GM19397 (cell line): ENCODE data around the gene ANXA8.

Source experiments
- ATAC-seq: cut with Tn5 transposase; IDR thresholded peaks from one replicate; pipeline ENCODE4 v1.9.1; 2021; ENCODE audit warnings: mild to moderate bottlenecking, moderate library complexity; ENCODE audit not compliant: unreplicated experiment

Gene ANXA8

GRCh38 chr10:47449102-47449978 lies 34.6 kb downstream of the ANXA8 start:
- ATAC-seq, result no peak

- ATAC-seq, result no peak
Observed at GRCh38 chr10:47447705-47448104, 36.2 kb downstream of the ANXA8 start.

- no peak for ATAC-seq
Observed at GRCh38 chr10:47447209-47447608, 36.7 kb downstream of the ANXA8 start.

GRCh38 chr10:47445720-47446119 lies 38.2 kb downstream of the ANXA8 start:
- ATAC-seq, result no peak

GRCh38 chr10:47444047-47444446 lies 39.9 kb downstream of the ANXA8 start:
- no peak for ATAC-seq

GRCh38 chr10:47443145-47443544 lies 40.8 kb downstream of the ANXA8 start:
- no peak for ATAC-seq

- ATAC-seq, result no peak
Observed at GRCh38 chr10:47442351-47442750, 41.6 kb downstream of the ANXA8 start.

GRCh38 chr10:47441938-47442337 lies 42.0 kb downstream of the ANXA8 start:
- no peak for ATAC-seq

- no peak for ATAC-seq
Observed at GRCh38 chr10:47440207-47440606, 43.7 kb downstream of the ANXA8 start.

GRCh38 chr10:47438857-47439474 lies 44.9 kb downstream of the ANXA8 start:
- ATAC-seq, result no peak

GRCh38 chr10:47435081-47435480 lies 48.8 kb downstream of the ANXA8 start:
- ATAC-seq, result no peak

- ATAC-seq, result no peak
Observed at GRCh38 chr10:47425813-47426419, 58.0 kb downstream of the ANXA8 start.

- no peak for ATAC-seq
Observed at GRCh38 chr10:47424231-47424630, 59.7 kb downstream of the ANXA8 start.

- ATAC-seq, result no peak
Observed at GRCh38 chr10:47423476-47423875, 60.4 kb downstream of the ANXA8 start.

GRCh38 chr10:47421057-47421952 lies 62.6 kb downstream of the ANXA8 start:
- no peak for ATAC-seq

GRCh38 chr10:47420305-47421056 lies 63.4 kb downstream of the ANXA8 start:
- ATAC-seq, result no peak

- no peak for ATAC-seq
Observed at GRCh38 chr10:47419421-47419820, 64.5 kb downstream of the ANXA8 start.

- no peak for ATAC-seq
Observed at GRCh38 chr10:47418966-47419365, 64.9 kb downstream of the ANXA8 start.

- no peak for ATAC-seq
Observed at GRCh38 chr10:47418321-47418720, 65.6 kb downstream of the ANXA8 start.
